Measurements from ENCODE around the gene SLC12A8. TPM values are rescaled to one million over a fixed set of nuclear protein-coding genes. Genes with fewer than 3 reads are reported as not detected.

SLC12A8 gene
- total RNA-seq, 4 donors from 2014 or later: 5.4 to 10.5 (median 6.8) TPM

- Histone ChIP-seq H3K4me3 (no peak overlapping the region), H3K36me3 (no peaks in the 10 kb centered on the region), H3K27me3 (no peaks in the 10 kb centered on the region), H3K27ac (no peak overlapping the region), H3K9me3 (no peaks in the 10 kb centered on the region), H3K4me1 (peaks cover 6 to 25% (median 12%) of the 10 kb centered on the region in 4 donors)
- WGBS, 2 donors (ENCODE audit: low coverage in 1 of 2): 100% methylated on average over 4 of the region's 4 CpGs; no CpG with 5 or more reads in 1 of the 2 donors
- intact Hi-C loops (cut with DNase I; ENCODE audit: low total_unique reads): no loop called here
- DNase-seq: no peak
- TF ChIP-seq EP300 (IDR thresholded peaks at IDR 0.05; ENCODE audit: low read depth) (no peak), POLR2AphosphoS5 (IDR thresholded peaks at IDR 0.05) (no peak), POLR2A (IDR thresholded peaks at IDR 0.05) (no peak)
- TF ChIP-seq, protein P1, sequence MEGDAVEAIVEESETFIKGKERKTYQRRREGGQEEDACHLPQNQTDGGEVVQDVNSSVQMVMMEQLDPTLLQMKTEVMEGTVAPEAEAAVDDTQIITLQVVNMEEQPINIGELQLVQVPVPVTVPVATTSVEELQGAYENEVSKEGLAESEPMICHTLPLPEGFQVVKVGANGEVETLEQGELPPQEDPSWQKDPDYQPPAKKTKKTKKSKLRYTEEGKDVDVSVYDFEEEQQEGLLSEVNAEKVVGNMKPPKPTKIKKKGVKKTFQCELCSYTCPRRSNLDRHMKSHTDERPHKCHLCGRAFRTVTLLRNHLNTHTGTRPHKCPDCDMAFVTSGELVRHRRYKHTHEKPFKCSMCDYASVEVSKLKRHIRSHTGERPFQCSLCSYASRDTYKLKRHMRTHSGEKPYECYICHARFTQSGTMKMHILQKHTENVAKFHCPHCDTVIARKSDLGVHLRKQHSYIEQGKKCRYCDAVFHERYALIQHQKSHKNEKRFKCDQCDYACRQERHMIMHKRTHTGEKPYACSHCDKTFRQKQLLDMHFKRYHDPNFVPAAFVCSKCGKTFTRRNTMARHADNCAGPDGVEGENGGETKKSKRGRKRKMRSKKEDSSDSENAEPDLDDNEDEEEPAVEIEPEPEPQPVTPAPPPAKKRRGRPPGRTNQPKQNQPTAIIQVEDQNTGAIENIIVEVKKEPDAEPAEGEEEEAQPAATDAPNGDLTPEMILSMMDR (IDR thresholded peaks at IDR 0.05): no peak
- in situ Hi-C loops (cut with MboI; ENCODE audit: low pct_ligation_motif_present in 1 of 4, low pct_unique_long_range_greater_than_20kb in 1 of 4, low sequenced_read_pairs in 3 of 4): no loop called here
These were observed 73.2 kb downstream of the SLC12A8 start for GRCh38 chr3:125139386-125139785.

GRCh38 chr3:125137358-125138033, 75.1 kb downstream of the SLC12A8 start:
- H3K36me3 ChIP-seq: no peaks in the 10 kb centered on the region
- 63 to 66% methylated on average over 1 to 17 of the region's 17 CpGs for WGBS, 2 donors (ENCODE audit: low coverage in 1 of 2)
- peak overlapping the region in 2 of 4 donors; percentile 24 to 30 for H3K27ac ChIP-seq
- H3K9me3 ChIP-seq: no peaks in the 10 kb centered on the region
- intact Hi-C loops (cut with DNase I; ENCODE audit: low total_unique reads) (no loop called here), in situ Hi-C loops (cut with MboI; ENCODE audit: low pct_ligation_motif_present in 1 of 4, low pct_unique_long_range_greater_than_20kb in 1 of 4, low sequenced_read_pairs in 3 of 4) (no loop called here)
- no peak for TF ChIP-seq POLR2A (IDR thresholded peaks at IDR 0.05)
- TF ChIP-seq, protein P1 (IDR thresholded peaks at IDR 0.05): no peak
- no peak for TF ChIP-seq EP300 (IDR thresholded peaks at IDR 0.05; ENCODE audit: low read depth)
- no peak for TF ChIP-seq POLR2AphosphoS5 (IDR thresholded peaks at IDR 0.05)
- no peaks in the 10 kb centered on the region for H3K27me3 ChIP-seq
- peaks cover 6 to 17% (median 12%) of the 10 kb centered on the region in 4 donors for H3K4me1 ChIP-seq
- no peak for DNase-seq
- no peak overlapping the region for H3K4me3 ChIP-seq

- H3K4me1 ChIP-seq: peaks cover 2 to 13% (median 8%) of the 10 kb centered on the region in 4 donors
- H3K36me3 ChIP-seq: no peaks in the 10 kb centered on the region
- H3K27me3 ChIP-seq: no peaks in the 10 kb centered on the region
- H3K4me3 ChIP-seq: no peak overlapping the region
- intact Hi-C loops (cut with DNase I; ENCODE audit: low total_unique reads) (no loop called here), in situ Hi-C loops (cut with MboI; ENCODE audit: low pct_ligation_motif_present in 1 of 4, low pct_unique_long_range_greater_than_20kb in 1 of 4, low sequenced_read_pairs in 3 of 4) (no loop called here)
- WGBS, 2 donors (ENCODE audit: low coverage in 1 of 2): 75 to 80% methylated on average over 3 to 7 of the region's 7 CpGs
- H3K27ac ChIP-seq: peak overlapping the region in 1 of 4 donors; percentile 7
- no peak for DNase-seq
- no peak for TF ChIP-seq EP300 (IDR thresholded peaks at IDR 0.05; ENCODE audit: low read depth)
- TF ChIP-seq POLR2A (IDR thresholded peaks at IDR 0.05): no peak
- TF ChIP-seq, protein P1 (IDR thresholded peaks at IDR 0.05): no peak
- no peak for TF ChIP-seq POLR2AphosphoS5 (IDR thresholded peaks at IDR 0.05)
- H3K9me3 ChIP-seq: no peaks in the 10 kb centered on the region
These were observed 75.6 kb downstream of the SLC12A8 start for GRCh38 chr3:125136966-125137357.

GRCh38 chr3:125136515-125136914, 76.0 kb downstream of the SLC12A8 start:
- in situ Hi-C loops (cut with MboI; ENCODE audit: low pct_ligation_motif_present in 1 of 4, low pct_unique_long_range_greater_than_20kb in 1 of 4, low sequenced_read_pairs in 3 of 4): no loop called here
- no peaks in the 10 kb centered on the region for H3K9me3 ChIP-seq
- no peaks in the 10 kb centered on the region for H3K36me3 ChIP-seq
- H3K27me3 ChIP-seq: no peaks in the 10 kb centered on the region
- intact Hi-C loops (cut with DNase I; ENCODE audit: low total_unique reads): no loop called here
- peak overlapping the region in 1 of 4 donors; percentile 7 for H3K27ac ChIP-seq
- no peak for DNase-seq
- peaks cover 0 to 9% (median 5%) of the 10 kb centered on the region in 4 donors for H3K4me1 ChIP-seq
- H3K4me3 ChIP-seq: no peak overlapping the region
- TF ChIP-seq POLR2A (IDR thresholded peaks at IDR 0.05): no peak
- TF ChIP-seq, protein P1 (IDR thresholded peaks at IDR 0.05): no peak
- WGBS, 2 donors (ENCODE audit: low coverage in 1 of 2): 71 to 84% methylated on average over 4 of the region's 4 CpGs
